Naive B cell (primary cell): Measurements from ENCODE around the gene ASGR1. TPM values are rescaled to one million over a fixed set of nuclear protein-coding genes. Genes with fewer than 3 reads are reported as not detected.

ENCODE experiments used
- ATAC-seq, 2 donors: fragments of 150-1000 bp; cut with Tn5 transposase; 2 replicates each; pipeline ENCODE4 v1.10.0; 2021; ENCODE audit warnings: low read depth in 2 of 2, mild to moderate bottlenecking in 2 of 2, moderate library complexity in 2 of 2
- DNase-seq: peaks from one replicate; pipeline ENCODE4 v3.0.0; 2022
- H3K27ac Mint-ChIP-seq, 6 donors: one replicate each; pipeline ENCODE4 v1.8.0; 2020 to 2022; ENCODE audit warnings: mild to moderate bottlenecking in 6 of 6, mixed read lengths in 6 of 6, moderate library complexity in 5 of 6, inconsistent platforms in 2 of 6
- H3K27me3 Mint-ChIP-seq, 3 donors: one replicate each; pipeline ENCODE4 v1.8.0; 2021 to 2022; ENCODE audit warnings: mixed read lengths in 3 of 3, mild to moderate bottlenecking in 1 of 3
- H3K36me3 Mint-ChIP-seq, 2 donors: one replicate each; pipeline ENCODE4 v1.8.0; 2020 to 2022; ENCODE audit warnings: mixed read lengths in 2 of 2, inconsistent platforms in 1 of 2, mild to moderate bottlenecking in 1 of 2
- H3K4me1 Mint-ChIP-seq, 3 donors: one replicate each; pipeline ENCODE4 v1.8.0; 2020 to 2022; ENCODE audit warnings: mixed read lengths in 3 of 3, inconsistent platforms in 1 of 3, mild to moderate bottlenecking in 1 of 3, moderate library complexity in 1 of 3
- H3K4me3 Mint-ChIP-seq, 8 donors: one replicate each; pipeline ENCODE4 v1.8.0; 2020 to 2022; ENCODE audit warnings: mild to moderate bottlenecking in 8 of 8, mixed read lengths in 8 of 8, moderate library complexity in 8 of 8, inconsistent platforms in 2 of 8
- H3K9me3 Mint-ChIP-seq, 7 donors: one replicate each; pipeline ENCODE4 v1.8.0; 2020 to 2022; ENCODE audit warnings: mixed read lengths in 7 of 7, mild to moderate bottlenecking in 5 of 7, inconsistent platforms in 2 of 7, moderate library complexity in 1 of 7
- polyA plus RNA-seq, 6 donors: library from polyadenylated mRNA; unstranded; fragments of 300-500 nt; fragmentation: Illumina TruSeq; gene quantifications; one replicate each; pipeline ENCODE4 v1.2.3, GENCODE V29; 2021; ENCODE audit warnings: low read depth in 6 of 6

The ASGR1 gene
- polyA plus RNA-seq, 6 donors from 2014 or later, result 0.19 TPM; not detected in 5

GRCh38 chr17:7213895-7214299 lies 34.7 kb upstream of the ASGR1 start:
- Mint-ChIP-seq H3K4me3 (peak overlapping the region; percentile 87 to 96 (median 90)), H3K9me3 (no peaks in the 10 kb centered on the region), H3K27me3 (peaks cover 0 to 10% (median 6%) of the 10 kb centered on the region in 3 donors), H3K4me1 (peaks cover 36 to 48% (median 47%) of the 10 kb centered on the region in 3 donors), H3K27ac (peak overlapping the region; percentile 98 to 99 (median 99)), H3K36me3 (no peaks in the 10 kb centered on the region)
- ATAC-seq (peak; percentile 13 to 18), DNase-seq (no peak)

- H3K36me3 Mint-ChIP-seq, result no peaks in the 10 kb centered on the region
- no peak for DNase-seq
- peaks cover 0 to 10% (median 6%) of the 10 kb centered on the region in 3 donors for H3K27me3 Mint-ChIP-seq
These were observed 32.5 kb upstream of the ASGR1 start for GRCh38 chr17:7211491-7212273.

GRCh38 chr17:7208754-7209460 lies 29.7 kb upstream of the ASGR1 start:
- DNase-seq (no peak), ATAC-seq (no peak)
- Mint-ChIP-seq H3K4me1 (peaks cover 34 to 47% (median 38%) of the 10 kb centered on the region in 3 donors), H3K9me3 (no peaks in the 10 kb centered on the region), H3K36me3 (no peaks in the 10 kb centered on the region), H3K27me3 (peaks cover 0 to 10% (median 6%) of the 10 kb centered on the region in 3 donors), H3K27ac (peak overlapping the region in 4 of 6 donors; percentile 67 to 81 (median 75)), H3K4me3 (peak overlapping the region in 1 of 8 donors; percentile 56)

More at GRCh38 chr17:7211491-7212273, 32.5 kb upstream of the ASGR1 start:
- H3K9me3 Mint-ChIP-seq, result no peaks in the 10 kb centered on the region
- H3K27ac Mint-ChIP-seq, result peak overlapping the region in 2 of 6 donors; percentile 19 to 53
- ATAC-seq, result no peak
- peaks cover 31 to 43% (median 34%) of the 10 kb centered on the region in 3 donors for H3K4me1 Mint-ChIP-seq
- peak overlapping the region in 2 of 8 donors; percentile 10 to 16 for H3K4me3 Mint-ChIP-seq

GRCh38 chr17:7208027-7208571 lies 28.9 kb upstream of the ASGR1 start:
- no peaks in the 10 kb centered on the region for H3K9me3 Mint-ChIP-seq
- no peak for ATAC-seq
- peak overlapping the region in 4 of 6 donors; percentile 26 to 81 (median 75) for H3K27ac Mint-ChIP-seq
- DNase-seq, result no peak
- no peaks in the 10 kb centered on the region for H3K36me3 Mint-ChIP-seq
- peaks cover 0 to 10% (median 6%) of the 10 kb centered on the region in 3 donors for H3K27me3 Mint-ChIP-seq
- H3K4me1 Mint-ChIP-seq, result peaks cover 30 to 44% (median 31%) of the 10 kb centered on the region in 3 donors
- H3K4me3 Mint-ChIP-seq, result no peak overlapping the region

GRCh38 chr17:7207120-7208001 lies 28.2 kb upstream of the ASGR1 start:
- DNase-seq (no peak), ATAC-seq (no peak)
- Mint-ChIP-seq H3K36me3 (no peaks in the 10 kb centered on the region), H3K4me3 (peak overlapping the region in 2 of 8 donors; percentile 37 to 71), H3K27me3 (peaks cover 0 to 8% (median 6%) of the 10 kb centered on the region in 3 donors), H3K4me1 (peaks cover 30 to 44% (median 31%) of the 10 kb centered on the region in 3 donors), H3K27ac (peak overlapping the region; percentile 78 to 100 (median 98)), H3K9me3 (no peaks in the 10 kb centered on the region)

- DNase-seq, result no peak
- Mint-ChIP-seq H3K36me3 (no peaks in the 10 kb centered on the region), H3K4me1 (peaks cover 30 to 44% (median 31%) of the 10 kb centered on the region in 3 donors), H3K4me3 (peak overlapping the region; percentile 78 to 93 (median 88)), H3K27ac (peak overlapping the region; percentile 97 to 100 (median 98)), H3K27me3 (peaks cover 0 to 6% (median 0%) of the 10 kb centered on the region in 3 donors), H3K9me3 (no peaks in the 10 kb centered on the region)
- ATAC-seq, result no peak
These were observed 26.4 kb upstream of the ASGR1 start for GRCh38 chr17:7205561-7205960.

GRCh38 chr17:7204828-7205461 lies 25.8 kb upstream of the ASGR1 start:
- Mint-ChIP-seq H3K27ac (peak overlapping the region; percentile 97 to 100 (median 98)), H3K36me3 (no peaks in the 10 kb centered on the region), H3K27me3 (peaks cover 0 to 1% (median 0%) of the 10 kb centered on the region in 3 donors)

GRCh38 chr17:7204336-7204735 lies 25.2 kb upstream of the ASGR1 start:
- Mint-ChIP-seq H3K9me3 (no peaks in the 10 kb centered on the region), H3K27me3 (no peaks in the 10 kb centered on the region), H3K4me1 (peaks cover 30 to 44% (median 31%) of the 10 kb centered on the region in 3 donors), H3K27ac (peak overlapping the region; percentile 97 to 100 (median 98)), H3K4me3 (peak overlapping the region; percentile 78 to 93 (median 88)), H3K36me3 (no peaks in the 10 kb centered on the region)
- DNase-seq (no peak), ATAC-seq (no peak)

More at GRCh38 chr17:7204828-7205461, 25.8 kb upstream of the ASGR1 start:
- peaks cover 30 to 44% (median 31%) of the 10 kb centered on the region in 3 donors for H3K4me1 Mint-ChIP-seq
- DNase-seq (peak; percentile 98), ATAC-seq (peak; percentile 80 to 81)
- H3K9me3 Mint-ChIP-seq, result no peaks in the 10 kb centered on the region
- H3K4me3 Mint-ChIP-seq, result peak overlapping the region; percentile 78 to 93 (median 88)

GRCh38 chr17:7203391-7203790 lies 24.2 kb upstream of the ASGR1 start:
- Mint-ChIP-seq H3K27ac (peak overlapping the region; percentile 61 to 98 (median 91)), H3K9me3 (no peaks in the 10 kb centered on the region), H3K4me3 (peak overlapping the region in 6 of 8 donors; percentile 17 to 83 (median 64)), H3K36me3 (no peaks in the 10 kb centered on the region), H3K4me1 (peaks cover 30 to 39% (median 31%) of the 10 kb centered on the region in 3 donors), H3K27me3 (no peaks in the 10 kb centered on the region)
- no peak for ATAC-seq
- no peak for DNase-seq

- no peak for ATAC-seq
- Mint-ChIP-seq H3K4me1 (no peaks in the 10 kb centered on the region), H3K36me3 (no peaks in the 10 kb centered on the region), H3K27me3 (no peaks in the 10 kb centered on the region), H3K9me3 (no peaks in the 10 kb centered on the region), H3K27ac (no peak overlapping the region), H3K4me3 (no peak overlapping the region)
- no peak for DNase-seq
These were observed 17.7 kb upstream of the ASGR1 start for GRCh38 chr17:7196651-7197401.

GRCh38 chr17:7195971-7196370 lies 16.8 kb upstream of the ASGR1 start:
- Mint-ChIP-seq H3K27ac (peak overlapping the region in 1 of 6 donors; percentile 38), H3K27me3 (no peaks in the 10 kb centered on the region), H3K4me3 (no peak overlapping the region), H3K36me3 (no peaks in the 10 kb centered on the region), H3K9me3 (no peaks in the 10 kb centered on the region), H3K4me1 (no peaks in the 10 kb centered on the region)
- no peak for ATAC-seq
- DNase-seq, result no peak
